Kidney capillary endothelial cell (primary cell): ENCODE results near the gene TADA2B.

Source experiments
- DNase-seq: peaks from one replicate; pipeline ENCODE4 v3.0.0-alpha.2; 2018; ENCODE audit warnings: low spot score

Gene TADA2B

DNA sequence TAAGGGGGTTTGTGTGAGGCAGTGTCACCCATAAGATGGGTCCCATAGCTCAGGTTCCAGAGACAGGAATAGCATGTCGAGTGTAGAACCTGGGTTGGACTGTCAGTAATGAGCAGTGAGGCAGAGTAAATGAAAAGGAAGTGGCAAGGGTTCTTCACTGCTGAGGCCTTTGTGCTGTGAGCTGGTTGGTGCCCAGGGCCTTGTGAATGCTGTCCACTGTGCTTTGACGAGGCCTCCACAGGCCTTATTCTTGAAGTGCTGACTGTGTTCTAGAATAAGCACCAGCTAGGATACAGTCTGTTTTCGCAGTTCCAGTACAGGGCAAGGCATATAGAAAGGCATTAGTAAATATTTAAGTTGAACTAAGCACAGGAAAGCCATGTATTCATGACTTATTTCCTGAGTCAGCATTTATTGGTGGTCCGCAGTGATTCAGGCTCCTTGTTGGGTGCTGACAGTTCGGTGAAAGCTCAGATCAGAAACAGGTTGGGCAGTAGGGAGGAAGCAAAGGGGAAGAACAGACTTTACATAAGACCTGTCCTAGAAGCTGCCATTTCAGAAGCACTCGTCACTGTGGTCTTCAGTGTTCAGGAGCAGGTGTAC lies 25.6 kb upstream of the TADA2B start:
- DNase-seq: no peak

- no peak for DNase-seq
Measured at GRCh38 chr4:7018281-7018680, 24.9 kb upstream of the TADA2B start.

- no peak for DNase-seq
Measured at GRCh38 chr4:7019367-7019766, 23.8 kb upstream of the TADA2B start.

GRCh38 chr4:7020290-7020689 lies 22.9 kb upstream of the TADA2B start:
- DNase-seq: no peak

- no peak for DNase-seq
Measured at GRCh38 chr4:7020856-7021255, 22.3 kb upstream of the TADA2B start.

GRCh38 chr4:7021355-7021754 lies 21.8 kb upstream of the TADA2B start:
- DNase-seq: no peak

- no peak for DNase-seq
Measured at GRCh38 chr4:7021930-7022664, 21.1 kb upstream of the TADA2B start.

DNA sequence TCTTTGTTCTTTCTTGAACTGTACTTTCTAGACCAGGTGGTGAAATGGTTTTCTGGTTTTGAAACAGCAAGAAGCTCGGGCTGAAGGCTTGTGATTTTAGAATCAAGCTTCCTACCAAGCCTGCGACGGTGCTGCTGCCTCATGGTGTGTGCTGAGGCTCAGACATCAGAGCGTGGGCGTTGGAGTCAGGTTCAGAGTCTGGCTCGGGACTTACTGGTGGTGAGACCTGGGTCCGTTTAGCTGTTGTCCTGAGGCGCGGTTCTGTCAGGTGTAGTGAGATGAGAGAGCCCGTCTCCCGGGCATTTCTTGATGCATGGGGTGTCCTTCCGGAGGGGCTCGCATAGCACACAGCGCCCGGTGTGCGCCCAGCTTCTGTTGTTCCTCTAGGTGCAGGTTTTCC lies 19.7 kb upstream of the TADA2B start:
- DNase-seq: no peak

- DNase-seq: no peak
Measured at GRCh38 chr4:7023901-7024300, 19.3 kb upstream of the TADA2B start.

- DNase-seq: no peak
Measured at GRCh38 chr4:7024336-7024890, 18.8 kb upstream of the TADA2B start.

- DNase-seq: no peak
Measured at GRCh38 chr4:7025040-7025602, 18.1 kb upstream of the TADA2B start.

DNA sequence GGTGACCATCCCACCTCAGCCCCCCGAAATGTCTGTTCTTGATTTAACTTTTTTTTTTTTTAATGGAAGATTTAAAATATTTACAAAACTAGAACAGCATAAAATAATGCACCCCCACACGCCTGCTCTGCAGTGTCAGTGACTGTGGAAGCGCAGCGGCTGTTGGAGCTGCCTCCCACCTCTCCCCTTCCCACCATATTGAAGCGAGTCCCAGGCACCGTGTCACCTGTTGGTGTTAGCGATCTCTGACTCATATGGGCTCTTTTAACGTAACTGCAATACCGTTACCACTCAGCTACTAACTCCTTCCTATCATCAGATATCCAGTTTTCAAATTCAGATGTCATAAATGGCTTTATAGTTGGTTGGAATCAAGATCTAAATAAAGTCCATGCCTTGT lies 17.1 kb upstream of the TADA2B start:
- no peak for DNase-seq

- DNase-seq: no peak
Measured at GRCh38 chr4:7027284-7027683, 15.9 kb upstream of the TADA2B start.

GRCh38 chr4:7027913-7028312 lies 15.3 kb upstream of the TADA2B start:
- DNase-seq: no peak

DNA sequence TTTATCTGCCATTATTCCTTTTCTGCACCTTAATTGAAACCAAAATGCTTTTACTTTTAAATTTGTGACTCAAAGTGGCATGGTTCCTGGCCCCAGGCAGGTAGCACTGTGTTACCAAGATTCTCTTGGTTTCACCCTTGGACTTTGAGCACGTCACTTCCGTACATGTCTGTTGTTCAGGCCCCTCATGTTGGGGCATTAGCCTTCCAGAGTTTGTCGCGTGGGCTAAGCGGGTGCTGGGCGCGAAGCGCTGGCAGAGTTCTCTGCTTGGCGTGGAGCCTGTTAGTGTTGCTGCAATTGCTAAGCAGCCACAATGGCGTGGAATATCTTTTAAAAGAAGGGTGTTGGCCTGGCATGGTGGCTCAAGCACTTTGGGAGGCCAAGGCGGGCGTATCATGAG lies 14.0 kb upstream of the TADA2B start:
- no peak for DNase-seq

DNA sequence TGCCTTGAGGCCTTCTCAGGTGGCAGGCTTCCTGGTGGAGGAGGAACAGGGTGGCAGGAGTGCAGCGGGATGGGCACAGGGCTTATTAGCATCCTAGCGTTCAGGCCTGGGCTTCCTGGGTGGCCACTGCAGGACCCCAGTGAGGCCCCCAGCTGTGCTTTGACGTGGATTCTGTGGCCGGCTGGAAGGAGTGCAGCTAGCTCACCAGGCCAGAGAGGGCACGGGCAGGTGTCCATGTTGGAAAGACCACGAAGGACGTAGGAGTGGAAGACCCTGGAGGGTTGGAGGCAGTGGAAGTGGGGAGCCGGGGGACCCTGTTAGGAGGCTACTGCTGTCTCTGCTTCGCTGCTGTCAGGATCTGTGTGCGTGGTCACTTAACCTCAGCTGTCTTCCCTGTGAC lies 13.3 kb upstream of the TADA2B start:
- no peak for DNase-seq

DNA sequence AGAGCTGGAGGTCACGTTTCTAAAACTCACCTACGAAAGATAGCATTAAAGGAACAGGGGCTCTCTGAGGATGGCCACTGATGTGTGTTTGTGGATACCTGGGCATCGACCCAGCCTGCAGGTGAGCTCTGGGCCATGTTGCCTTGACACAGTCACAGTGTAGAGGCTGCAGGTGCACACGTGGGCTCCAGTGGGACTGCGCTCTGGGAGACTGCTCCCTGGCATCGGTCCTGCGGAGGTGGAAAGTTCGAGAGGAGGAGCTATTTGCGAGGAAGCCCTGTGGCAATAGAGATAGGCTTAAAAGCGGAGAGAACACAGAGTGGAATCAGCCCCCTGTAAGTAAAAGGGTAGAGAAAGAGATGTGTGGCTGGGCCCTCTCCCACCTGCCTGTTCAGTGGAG lies 12.3 kb upstream of the TADA2B start:
- DNase-seq: no peak

GRCh38 chr4:7031558-7032449 lies 11.4 kb upstream of the TADA2B start:
- DNase-seq: peak; percentile 50

GRCh38 chr4:7032596-7032995 lies 10.6 kb upstream of the TADA2B start:
- no peak for DNase-seq

DNA sequence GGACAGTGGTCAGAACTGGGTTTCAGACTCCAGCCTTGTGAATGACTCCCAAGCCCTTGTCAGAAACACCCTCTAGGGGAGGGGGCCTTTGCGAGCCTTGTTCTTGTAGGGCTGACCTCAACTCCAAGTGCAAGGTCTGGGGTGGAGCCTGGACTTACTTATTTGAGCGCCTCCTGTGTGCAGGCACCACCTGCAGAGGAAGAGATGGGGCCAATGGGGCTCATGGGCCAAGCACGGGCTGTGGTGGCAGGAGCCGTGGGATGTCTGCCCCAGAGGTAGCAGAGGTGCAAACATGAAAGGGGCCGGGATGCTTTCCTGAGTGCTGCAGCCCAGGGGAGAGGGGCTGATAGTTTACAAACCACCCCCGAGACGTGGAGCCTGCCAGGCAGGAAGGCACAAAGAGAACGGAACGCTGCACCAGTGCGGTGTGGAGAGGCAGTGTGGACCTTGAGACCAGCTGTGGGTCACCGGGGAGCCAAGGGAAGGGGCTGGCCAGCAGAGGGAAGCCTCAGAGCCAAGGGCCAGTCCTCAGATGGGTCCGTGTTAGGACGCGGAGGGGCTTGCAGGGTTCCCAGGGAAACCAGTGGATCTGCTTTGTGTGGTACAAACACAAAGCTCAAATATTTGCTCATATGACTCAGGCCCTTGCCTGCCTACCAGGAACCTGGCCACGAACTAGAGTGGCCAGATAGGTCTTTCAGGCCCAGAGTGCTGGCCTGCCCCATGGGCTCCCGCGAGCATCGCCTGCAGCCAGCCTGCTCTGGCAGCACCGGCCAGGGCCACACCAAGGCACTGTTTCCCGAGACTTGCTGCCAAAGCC lies 8.7 kb upstream of the TADA2B start:
- no peak for DNase-seq

DNA sequence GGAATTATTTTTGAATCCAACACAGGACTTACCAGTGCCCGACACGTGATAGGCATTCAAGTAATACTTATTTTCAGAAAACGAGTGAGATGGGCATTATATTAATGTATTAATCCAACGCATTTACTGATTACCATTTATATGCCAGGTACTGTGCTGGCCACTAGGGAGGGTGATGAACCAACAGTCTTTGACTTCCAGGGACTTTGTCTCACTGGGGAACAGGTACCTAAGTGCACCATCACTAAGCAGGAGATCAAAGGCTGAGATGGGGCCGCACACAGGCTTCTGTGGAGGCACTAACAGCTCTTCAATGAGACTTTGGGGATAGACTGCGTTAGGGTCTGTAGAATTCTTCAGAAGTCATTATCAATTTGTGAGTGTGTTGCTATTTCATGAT lies 5.7 kb upstream of the TADA2B start:
- no peak for DNase-seq

GRCh38 chr4:7040765-7041164 lies 2.4 kb upstream of the TADA2B start:
- DNase-seq: no peak
